ENCODE measurements around the gene PDE10A. TPM values are rescaled to one million over a fixed set of nuclear protein-coding genes. Genes with fewer than 3 reads are reported as not detected.

PDE10A gene
- total RNA-seq, 1 experiment from 2014 or later: not detected

DNA sequence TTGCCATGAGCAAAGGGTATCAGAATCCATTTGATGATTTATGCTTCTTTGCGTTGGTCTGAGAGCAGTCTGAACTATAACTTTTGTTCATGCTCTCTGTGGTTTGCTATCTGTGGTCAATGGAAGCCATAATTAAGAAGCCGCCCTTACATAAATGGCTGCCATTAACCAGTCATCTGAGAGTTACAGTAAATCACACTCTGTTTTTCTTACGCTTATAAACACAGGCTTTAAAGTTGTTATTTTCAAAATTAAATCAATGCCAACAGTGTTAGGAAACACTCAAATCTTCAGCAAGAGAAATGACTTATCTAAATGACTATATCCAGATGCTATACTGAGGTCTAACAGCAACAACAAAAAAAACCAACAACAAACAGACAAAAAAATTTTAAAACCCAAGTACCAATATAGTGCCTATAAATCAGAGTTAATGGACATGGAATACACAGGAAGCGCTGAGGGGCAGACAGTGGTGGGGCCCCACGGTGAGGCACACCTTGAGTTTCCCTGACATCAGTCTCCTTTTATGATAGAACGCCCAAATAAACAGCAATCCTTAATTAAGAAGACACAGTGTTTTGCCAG is 245.7 kb downstream of the PDE10A start:
- no peaks in the 10 kb centered on the region for H3K4me1 ChIP-seq (ENCODE audit: low read length)
- no peaks in the 10 kb centered on the region; the same call in 1 of the 2 replicates for H3K9me2 ChIP-seq (replicated peaks; ENCODE audit: insufficient read depth, low read length)
- no peak overlapping the region for H3K9ac ChIP-seq (ENCODE audit: low read length)
- no peaks in the 10 kb centered on the region for H3K27me3 ChIP-seq (ENCODE audit: low read length)
- H3K79me2 ChIP-seq (ENCODE audit: low read length): no peaks in the 10 kb centered on the region
- H3K4me2 ChIP-seq (ENCODE audit: low read depth, low read length, poor library complexity, severe bottlenecking): no peak overlapping the region
- no peak for DNase-seq
- H3K27ac ChIP-seq (ENCODE audit: low read length): no peak overlapping the region
- H2AFZ ChIP-seq (ENCODE audit: low read length): no peak overlapping the region
- H4K20me1 ChIP-seq (ENCODE audit: insufficient read depth, low read depth, low read length): no peaks in the 10 kb centered on the region
- no peaks in the 10 kb centered on the region for H3K36me3 ChIP-seq (ENCODE audit: insufficient read depth, low read length)
- no peak overlapping the region for H3K4me3 ChIP-seq (ENCODE audit: low read length)
- H3K9me3 ChIP-seq (ENCODE audit: low read length): no peaks in the 10 kb centered on the region

DNA sequence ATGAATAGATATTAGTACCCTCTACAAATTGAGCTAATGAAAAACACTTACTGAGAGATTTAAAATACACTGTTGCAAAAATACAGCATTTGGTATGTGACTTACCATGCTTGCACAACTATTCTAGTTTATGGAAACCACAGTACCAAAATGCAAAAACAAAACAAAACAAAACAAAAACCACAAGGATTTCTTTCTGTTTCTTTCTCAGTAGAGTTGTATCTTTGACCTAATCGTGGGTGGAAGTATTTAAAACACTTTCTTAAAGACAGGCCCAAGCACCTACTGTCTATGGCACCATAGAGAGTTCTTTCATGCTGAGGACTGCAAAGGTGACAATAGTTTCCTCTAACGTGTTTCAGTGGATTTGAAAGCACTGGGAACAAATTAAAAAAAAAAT is 258.3 kb downstream of the PDE10A start:
- Histone ChIP-seq H3K9me3 (ENCODE audit: low read length) (0 out of 2 replicates have a peak, but pooled peaks cover 4% of the 10 kb centered on the region), H3K36me3 (ENCODE audit: insufficient read depth, low read length) (no peaks in the 10 kb centered on the region), H3K27me3 (ENCODE audit: low read length) (no peaks in the 10 kb centered on the region), H3K4me1 (ENCODE audit: low read length) (no peaks in the 10 kb centered on the region), H3K27ac (ENCODE audit: low read length) (no peak overlapping the region), H3K79me2 (ENCODE audit: low read length) (no peaks in the 10 kb centered on the region), H3K9ac (ENCODE audit: low read length) (no peak overlapping the region), H4K20me1 (ENCODE audit: insufficient read depth, low read depth, low read length) (no peaks in the 10 kb centered on the region), H3K4me3 (ENCODE audit: low read length) (no peak overlapping the region), H3K9me2 (replicated peaks; ENCODE audit: insufficient read depth, low read length) (no peaks in the 10 kb centered on the region), H3K4me2 (ENCODE audit: low read depth, low read length, poor library complexity, severe bottlenecking) (no peak overlapping the region), H2AFZ (ENCODE audit: low read length) (no peak overlapping the region)
- no peak for DNase-seq

DNA sequence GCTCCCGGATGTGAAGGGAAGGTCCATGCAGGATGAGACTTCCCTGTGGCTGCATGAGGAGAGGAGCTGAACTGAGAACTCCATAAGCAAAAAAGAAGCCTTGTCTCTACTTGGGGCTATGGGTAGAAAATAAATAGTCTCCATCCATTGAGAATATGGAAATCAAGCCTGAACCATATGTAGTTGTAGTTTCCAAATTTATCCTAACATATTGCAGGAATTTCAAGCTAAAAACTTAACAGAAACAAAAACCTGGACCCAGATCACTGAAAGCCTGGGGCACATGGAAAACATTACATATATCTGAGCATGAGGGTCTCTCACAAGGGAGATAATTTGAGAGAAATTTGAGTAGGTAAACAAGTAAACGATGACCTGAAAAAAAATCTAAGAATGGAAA is 258.7 kb downstream of the PDE10A start:
- no peak for DNase-seq
- H3K4me2 ChIP-seq (ENCODE audit: low read depth, low read length, poor library complexity, severe bottlenecking): no peak overlapping the region
- H3K4me1 ChIP-seq (ENCODE audit: low read length): no peaks in the 10 kb centered on the region
- H3K9me3 ChIP-seq (ENCODE audit: low read length): 0 out of 2 replicates have a peak, but pooled peaks cover 4% of the 10 kb centered on the region
- no peak overlapping the region for H3K9ac ChIP-seq (ENCODE audit: low read length)
- H2AFZ ChIP-seq (ENCODE audit: low read length): no peak overlapping the region
- no peaks in the 10 kb centered on the region for H3K36me3 ChIP-seq (ENCODE audit: insufficient read depth, low read length)
- H3K4me3 ChIP-seq (ENCODE audit: low read length): no peak overlapping the region
- H3K79me2 ChIP-seq (ENCODE audit: low read length): no peaks in the 10 kb centered on the region
- H3K9me2 ChIP-seq (replicated peaks; ENCODE audit: insufficient read depth, low read length): no peaks in the 10 kb centered on the region
- no peaks in the 10 kb centered on the region for H3K27me3 ChIP-seq (ENCODE audit: low read length)
- no peaks in the 10 kb centered on the region for H4K20me1 ChIP-seq (ENCODE audit: insufficient read depth, low read depth, low read length)
- H3K27ac ChIP-seq (ENCODE audit: low read length): no peak overlapping the region

DNA sequence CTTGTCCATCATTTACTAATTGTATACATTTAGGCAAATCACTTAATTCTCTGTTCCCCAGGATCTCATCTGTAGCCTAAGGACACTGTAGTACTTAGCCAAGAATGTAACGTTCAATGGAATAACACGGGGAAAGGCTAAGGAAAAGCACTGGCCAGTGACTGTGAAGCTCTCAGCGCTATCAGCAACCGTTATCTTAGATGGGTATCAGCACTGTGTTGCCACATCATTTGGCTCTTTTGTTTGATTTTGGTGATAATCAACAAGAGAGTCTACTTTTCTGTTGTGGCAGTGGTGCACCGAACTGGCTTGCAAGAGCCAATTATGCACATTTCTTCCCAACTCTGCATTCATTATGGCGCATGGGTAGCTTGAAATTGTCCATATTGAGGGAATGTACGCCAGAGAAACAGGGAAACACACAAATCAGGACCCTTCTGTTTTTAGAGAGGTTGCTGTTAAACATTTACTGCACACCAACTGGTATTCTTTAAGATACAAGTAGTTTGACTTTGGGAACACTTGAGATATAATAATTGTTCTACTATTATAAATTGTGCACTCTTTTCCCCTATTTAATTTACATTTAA is 259.9 kb downstream of the PDE10A start:
- Histone ChIP-seq H3K4me2 (ENCODE audit: low read depth, low read length, poor library complexity, severe bottlenecking) (no peak overlapping the region), H4K20me1 (ENCODE audit: insufficient read depth, low read depth, low read length) (no peaks in the 10 kb centered on the region), H3K4me3 (ENCODE audit: low read length) (no peak overlapping the region), H3K27ac (ENCODE audit: low read length) (no peak overlapping the region), H3K27me3 (ENCODE audit: low read length) (no peaks in the 10 kb centered on the region), H3K36me3 (ENCODE audit: insufficient read depth, low read length) (no peaks in the 10 kb centered on the region), H3K4me1 (ENCODE audit: low read length) (no peaks in the 10 kb centered on the region), H3K9ac (ENCODE audit: low read length) (no peak overlapping the region), H3K9me2 (replicated peaks; ENCODE audit: insufficient read depth, low read length) (no peaks in the 10 kb centered on the region), H2AFZ (ENCODE audit: low read length) (no peak overlapping the region), H3K79me2 (ENCODE audit: low read length) (no peaks in the 10 kb centered on the region), H3K9me3 (ENCODE audit: low read length) (0 out of 2 replicates have a peak, but pooled peaks cover 4% of the 10 kb centered on the region)
- DNase-seq: no peak

DNA sequence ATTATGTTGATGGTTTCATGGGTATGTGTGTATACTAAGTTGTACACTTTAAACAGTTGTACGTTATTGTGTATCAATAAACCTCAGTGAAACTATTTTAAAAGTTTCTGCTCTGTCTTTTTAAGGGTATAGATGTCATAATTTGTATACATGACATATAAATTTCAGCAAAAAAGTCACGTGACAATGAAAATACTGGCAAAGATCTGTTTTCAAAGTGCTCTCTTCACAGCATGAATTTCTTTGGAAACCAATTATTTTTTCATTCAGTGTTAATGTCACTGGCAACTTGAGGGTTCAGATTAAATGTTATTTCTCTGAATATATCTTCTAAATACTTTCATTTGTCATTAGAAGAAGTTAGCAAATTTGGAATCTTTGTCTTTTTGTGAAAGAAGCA is 261.9 kb downstream of the PDE10A start:
- 0 out of 2 replicates have a peak, but pooled peaks cover 4% of the 10 kb centered on the region for H3K9me3 ChIP-seq (ENCODE audit: low read length)
- no peak overlapping the region for H3K4me3 ChIP-seq (ENCODE audit: low read length)
- DNase-seq: no peak
- H3K9ac ChIP-seq (ENCODE audit: low read length): no peak overlapping the region
- H3K36me3 ChIP-seq (ENCODE audit: insufficient read depth, low read length): no peaks in the 10 kb centered on the region
- no peaks in the 10 kb centered on the region for H3K4me1 ChIP-seq (ENCODE audit: low read length)
- H2AFZ ChIP-seq (ENCODE audit: low read length): no peak overlapping the region
- no peaks in the 10 kb centered on the region for H3K9me2 ChIP-seq (replicated peaks; ENCODE audit: insufficient read depth, low read length)
- H3K27ac ChIP-seq (ENCODE audit: low read length): no peak overlapping the region
- H4K20me1 ChIP-seq (ENCODE audit: insufficient read depth, low read depth, low read length): no peaks in the 10 kb centered on the region
- no peaks in the 10 kb centered on the region for H3K79me2 ChIP-seq (ENCODE audit: low read length)
- H3K27me3 ChIP-seq (ENCODE audit: low read length): no peaks in the 10 kb centered on the region
- H3K4me2 ChIP-seq (ENCODE audit: low read depth, low read length, poor library complexity, severe bottlenecking): no peak overlapping the region

DNA sequence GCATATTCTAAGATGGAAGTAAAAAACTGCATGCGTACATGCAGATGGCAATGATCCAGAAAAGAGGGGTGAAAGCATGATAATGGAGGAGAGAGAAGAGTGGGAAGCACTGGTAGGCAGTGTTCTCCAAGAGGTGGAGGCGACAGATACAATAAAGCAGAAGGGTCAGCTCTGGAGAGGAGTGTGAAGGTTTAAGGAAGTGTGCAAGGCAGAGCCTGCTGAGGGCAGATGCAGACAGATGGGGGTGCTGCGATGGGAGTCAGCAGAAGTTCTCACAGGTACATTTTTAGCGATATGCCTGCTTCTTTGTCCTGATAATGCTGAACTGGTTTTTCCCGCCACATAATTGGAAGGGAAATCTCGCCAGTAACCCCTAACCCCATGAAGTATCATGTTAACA is 272.6 kb downstream of the PDE10A start:
- H2AFZ ChIP-seq (ENCODE audit: low read length): no peak overlapping the region
- DNase-seq: no peak

DNA sequence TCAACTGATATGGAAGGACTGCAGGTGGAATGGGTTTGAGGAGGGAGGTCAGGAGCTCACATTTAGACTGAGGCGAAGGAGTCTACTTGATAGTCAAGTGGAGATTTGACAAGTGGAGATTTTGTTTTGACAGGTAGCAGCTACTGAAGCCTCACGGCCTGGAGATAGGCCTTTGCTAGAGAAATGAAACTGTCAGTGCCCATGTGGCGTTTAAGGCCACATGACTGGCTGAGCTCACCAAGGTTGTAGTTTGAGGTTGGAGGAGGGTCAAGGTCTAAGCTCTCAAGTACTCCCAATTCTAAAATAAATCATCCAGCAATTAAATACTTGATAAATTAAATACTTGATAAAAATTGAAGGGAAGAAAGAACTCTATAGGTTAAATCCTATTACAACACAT is 273.5 kb downstream of the PDE10A start:
- Histone ChIP-seq H3K4me1 (ENCODE audit: low read length) (no peaks in the 10 kb centered on the region), H3K79me2 (ENCODE audit: low read length) (no peaks in the 10 kb centered on the region), H3K9ac (ENCODE audit: low read length) (no peak overlapping the region)

More for the DNA sequence above, 272.6 kb downstream of the PDE10A start:
- no peaks in the 10 kb centered on the region for H4K20me1 ChIP-seq (ENCODE audit: insufficient read depth, low read depth, low read length)
- H3K79me2 ChIP-seq (ENCODE audit: low read length): no peaks in the 10 kb centered on the region
- H3K9me2 ChIP-seq (replicated peaks; ENCODE audit: insufficient read depth, low read length): no peaks in the 10 kb centered on the region
- H3K27me3 ChIP-seq (ENCODE audit: low read length): no peaks in the 10 kb centered on the region
- H3K9ac ChIP-seq (ENCODE audit: low read length): no peak overlapping the region
- no peak overlapping the region for H3K4me2 ChIP-seq (ENCODE audit: low read depth, low read length, poor library complexity, severe bottlenecking)
- no peaks in the 10 kb centered on the region for H3K36me3 ChIP-seq (ENCODE audit: insufficient read depth, low read length)
- H3K4me3 ChIP-seq (ENCODE audit: low read length): no peak overlapping the region
- no peaks in the 10 kb centered on the region for H3K4me1 ChIP-seq (ENCODE audit: low read length)
- H3K9me3 ChIP-seq (ENCODE audit: low read length): no peaks in the 10 kb centered on the region
- H3K27ac ChIP-seq (ENCODE audit: low read length): no peak overlapping the region

DNA sequence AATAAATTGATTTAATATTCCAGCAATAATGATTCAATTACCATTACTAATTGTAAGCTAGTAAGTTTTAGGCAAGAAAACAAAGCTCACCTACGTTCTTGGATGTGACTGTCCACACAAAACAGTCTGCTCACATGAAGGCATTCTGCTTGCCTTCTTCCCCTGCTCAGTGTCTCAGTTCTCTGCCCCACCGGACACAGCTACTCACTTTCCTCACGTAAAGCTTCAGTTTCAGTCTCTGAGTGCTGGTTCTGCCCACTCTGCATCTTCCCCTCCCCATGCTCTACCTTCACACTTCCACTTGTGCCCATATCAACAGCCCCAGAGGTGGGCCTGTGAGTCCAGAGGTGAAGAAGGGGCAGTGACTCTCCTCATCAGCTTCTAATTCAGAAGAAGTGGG is 279.7 kb downstream of the PDE10A start:
- H3K4me2 ChIP-seq (ENCODE audit: low read depth, low read length, poor library complexity, severe bottlenecking): no peak overlapping the region
- no peak for DNase-seq
- no peaks in the 10 kb centered on the region for H3K4me1 ChIP-seq (ENCODE audit: low read length)
- H3K27me3 ChIP-seq (ENCODE audit: low read length): no peaks in the 10 kb centered on the region
- H3K4me3 ChIP-seq (ENCODE audit: low read length): no peak overlapping the region
- H4K20me1 ChIP-seq (ENCODE audit: insufficient read depth, low read depth, low read length): no peaks in the 10 kb centered on the region
- no peak overlapping the region for H2AFZ ChIP-seq (ENCODE audit: low read length)
- H3K9ac ChIP-seq (ENCODE audit: low read length): no peak overlapping the region
- no peaks in the 10 kb centered on the region for H3K9me2 ChIP-seq (replicated peaks; ENCODE audit: insufficient read depth, low read length)
- no peak overlapping the region for H3K27ac ChIP-seq (ENCODE audit: low read length)
- H3K79me2 ChIP-seq (ENCODE audit: low read length): no peaks in the 10 kb centered on the region
- no peaks in the 10 kb centered on the region for H3K36me3 ChIP-seq (ENCODE audit: insufficient read depth, low read length)
- H3K9me3 ChIP-seq (ENCODE audit: low read length): no peaks in the 10 kb centered on the region

More for the DNA sequence above, 273.5 kb downstream of the PDE10A start:
- Histone ChIP-seq H3K36me3 (ENCODE audit: insufficient read depth, low read length) (no peaks in the 10 kb centered on the region), H3K27me3 (ENCODE audit: low read length) (no peaks in the 10 kb centered on the region), H3K4me3 (ENCODE audit: low read length) (no peak overlapping the region), H2AFZ (ENCODE audit: low read length) (no peak overlapping the region), H3K9me3 (ENCODE audit: low read length) (no peaks in the 10 kb centered on the region), H4K20me1 (ENCODE audit: insufficient read depth, low read depth, low read length) (no peaks in the 10 kb centered on the region), H3K27ac (ENCODE audit: low read length) (no peak overlapping the region), H3K9me2 (replicated peaks; ENCODE audit: insufficient read depth, low read length) (no peaks in the 10 kb centered on the region), H3K4me2 (ENCODE audit: low read depth, low read length, poor library complexity, severe bottlenecking) (no peak overlapping the region)
- DNase-seq: no peak
